K562 (cell line): Measurements from ENCODE around the gene RAB41. TPM values are rescaled to one million over a fixed set of nuclear protein-coding genes. Genes with fewer than 3 reads are reported as not detected.
A peak's percentile ranks its signal among the peaks of the same experiment; 100 is the strongest.

ENCODE experiments used
- ATAC-seq: fragments of 200-7000 bp; cut with Tn5 transposase; 3 replicates; pipeline ENCODE4 v1.9.1; 2020; ENCODE audit warnings: moderate library complexity
- BruUV-seq: library from RNA; stranded (reverse); fragments of 400-500 nt; replicated peaks from 2 replicates; lab custom pipeline; 2021; lab: Mats Ljungman, UMichigan
- CTCF ChIA-PET: fragments of 300-600 bp; formaldehyde crosslinking; extraction: SDS; loops from one replicate; lab custom pipeline; 2021; ENCODE audit warnings: low intra/inter-chr PET ratio; lab: Yijun Ruan, JAX
- POLR2A ChIA-PET: fragments of 300-600, 350-650 bp; sonication (Branson Sonifier 250); formaldehyde crosslinking; extraction: SDS; loops from one replicate; lab custom pipeline; 2021; ENCODE audit warnings: antibody characterized with exemption, inconsistent platforms; lab: Yijun Ruan, JAX
- DNase-seq, 4 experiments: peaks; one replicate each; pipeline versions ENCODE4 v3.0.0 to v3.0.0-alpha.2; 2011 to 2018; ENCODE audit warnings: low spot score in 3 of 4, mixed read lengths in 3 of 4; ENCODE audit errors: extremely low read depth in 1 of 4
- FAIRE-seq: peaks from 2 replicates; lab custom pipeline; 2011; peaks lifted over from hg19 to GRCh38; lab: Jason Lieb, UNC
- H2AFZ ChIP-seq: 2 replicates; pipeline ENCODE4 v1.6.0; 2011; ENCODE audit warnings: low read depth, low read length, control low read depth, inconsistent platforms
- H3K27ac ChIP-seq: fragments of 200-600 bp; 3 replicates; pipeline ENCODE4 v1.8.0; 2011; ENCODE audit warnings: low read depth, mild to moderate bottlenecking, control low read depth, inconsistent platforms, low read length, moderate library complexity, mixed read lengths; ENCODE audit errors: extremely low read depth
- H3K27me3 ChIP-seq, 2 experiments: fragments of 300-600 bp in 1 of 2; 2 replicates in 1 of 2; 3 replicates in 1 of 2; pipeline versions ENCODE4 v1.6.0 to v1.8.0; 2011; ENCODE audit warnings: inconsistent platforms in 2 of 2, low read length in 2 of 2, mild to moderate bottlenecking in 1 of 2, mixed read lengths in 1 of 2, moderate library complexity in 1 of 2; ENCODE audit not compliant: control insufficient read depth in 2 of 2, insufficient read depth in 2 of 2
- H3K36me3 ChIP-seq: fragments of 300-600 bp; 3 replicates; pipeline ENCODE4 v1.8.0; 2011; ENCODE audit warnings: mild to moderate bottlenecking, low read length, inconsistent platforms; ENCODE audit not compliant: control insufficient read depth, insufficient read depth
- H3K4me1 ChIP-seq, 2 experiments: fragments of 200-600 bp in 1 of 2; replicated peaks in 1 of 2; 2 replicates in 1 of 2; 3 replicates in 1 of 2; pipeline versions ENCODE4 v1.5.1 to v1.8.0; 2011; ENCODE audit warnings: inconsistent platforms in 2 of 2, low read length in 2 of 2, mild to moderate bottlenecking in 1 of 2, mixed read lengths in 1 of 2, moderate library complexity in 1 of 2; ENCODE audit not compliant: control insufficient read depth in 2 of 2, insufficient read depth in 2 of 2
- H3K4me2 ChIP-seq: 2 replicates; pipeline ENCODE4 v1.6.1; 2011; ENCODE audit warnings: low read length, control low read depth, inconsistent platforms, mixed read lengths; ENCODE audit not compliant: insufficient read depth
- H3K4me3 ChIP-seq: fragments of 200-600 bp; sonication (generic), shearing (Covaris generic); 2 replicates; pipeline ENCODE4 v1.5.1; 2016; ENCODE audit warnings: control low read depth, inconsistent platforms
- H3K79me2 ChIP-seq: fragments of 200-600 bp; 3 replicates; pipeline ENCODE4 v1.8.0; 2011; ENCODE audit warnings: low read length, inconsistent platforms; ENCODE audit not compliant: control insufficient read depth, insufficient read depth
- H3K9ac ChIP-seq, 2 experiments: 2 replicates each; pipeline versions ENCODE4 v1.6.0 to v1.6.1; 2011; ENCODE audit warnings: low read depth in 2 of 2, low read length in 2 of 2, control low read depth in 1 of 2, inconsistent platforms in 1 of 2, mild to moderate bottlenecking in 1 of 2, mixed read lengths in 1 of 2; ENCODE audit not compliant: insufficient read depth in 1 of 2
- H3K9me1 ChIP-seq: one replicate; pipeline ENCODE4 v1.6.0; 2011; ENCODE audit warnings: inconsistent platforms, mild to moderate bottlenecking, low read length, moderate library complexity; ENCODE audit not compliant: control insufficient read depth, insufficient read depth
- H3K9me3 ChIP-seq: replicated peaks from 2 replicates; pipeline ENCODE4 v1.5.1; 2011; ENCODE audit warnings: low read depth, low read length, inconsistent platforms; ENCODE audit not compliant: control insufficient read depth, insufficient read depth
- H4K20me1 ChIP-seq: replicated peaks from 2 replicates; pipeline ENCODE4 v1.6.1; 2011; ENCODE audit warnings: low read length, inconsistent platforms, mixed read lengths; ENCODE audit not compliant: control insufficient read depth, insufficient read depth
- WGBS: fragments of 100-300 bp; shearing (Covaris generic); methylation state at CpG from one replicate; pipeline ENCODE4 v1.1.6; 2016; ENCODE audit warnings: low coverage, mixed read lengths; ENCODE audit not compliant: insufficient coverage; ENCODE audit errors: missing lambda C conversion rate; 5-methylcytosine and 5-hydroxymethylcytosine counted together
- in situ Hi-C: fragments of 300-500 bp; cut with MboI; formaldehyde crosslinking; loops from 4 replicates; pipeline ENCODE4 v1.15.0; 2018; ENCODE audit warnings: inconsistent platforms, mixed read lengths
- intact Hi-C: fragments of 100-400 bp; cut with micrococcal nuclease; formaldehyde crosslinking; loops from 2 replicates; pipeline ENCODE4 v1.14.2; 2022
- polyA plus RNA-seq, 8 experiments: library from polyadenylated mRNA; depleted of rRNA in 4 of 8; stranded (reverse) in 5 of 8; unstranded in 3 of 8; fragments of >200 nt; fragmentation: Nextera tagmentation in 2 of 8; fragmentation: Illumina TruSeq in 1 of 8; extraction: Ambion mirVana in 2 of 8; extraction: Trizol in 1 of 8; gene quantifications; 2 replicates each; pipeline versions ENCODE4 v1.2.1 to v1.2.3, GENCODE V29; 2011 to 2014; ENCODE audit warnings: inconsistent platforms in 1 of 8, missing spikeins in 1 of 8
- total RNA-seq, 7 experiments: library from RNA; depleted of rRNA in 6 of 7; stranded (reverse); fragments of >200 nt in 6 of 7; fragmentation: Illumina TruSeq in 2 of 7; extraction: Trizol in 2 of 7; gene quantifications; 2 replicates each; pipeline versions ENCODE4 v1.2.1 to v1.2.3, GENCODE V29; 2011 to 2021; ENCODE audit warnings: low replicate concordance in 1 of 7
- TF ChIP-seq, protein P1 (sequence below), 2 experiments: fragments of 150-350 bp in 1 of 2; IDR thresholded peaks; 2 replicates each; pipeline ENCODE4 v1.6.1; 2012 to 2016; ENCODE audit warnings: low read depth in 2 of 2, low read length in 2 of 2, mild to moderate bottlenecking in 1 of 2, moderate library complexity in 1 of 2
- TF ChIP-seq, protein P2 (sequence below), 2 experiments: fragments of 450-650 bp in 1 of 2; sonication (generic) in 1 of 2; formaldehyde crosslinking in 1 of 2; IDR thresholded peaks in 1 of 2; conservative IDR thresholded peaks in 1 of 2; 2 replicates each; pipeline versions ENCODE4 v1.6.1 to v1.8.1; 2016 to 2023; ENCODE audit warnings: mild to moderate bottlenecking in 2 of 2, moderate library complexity in 2 of 2, inconsistent platforms in 1 of 2, missing genetic modification reagents in 1 of 2

The RAB41 gene
- total and polyA plus RNA-seq, 9 of the 15 experiments (the other 6 are each of a cell fraction or from before 2014, with no cell fraction given), result 0.08 TPM; not detected in 8

- POLR2A ChIA-PET, result interaction anchor here (1.2 kb wide), 1 partner anchor 13 kb away, joined by 3 read pairs; no protein-coding TSS in a partner anchor
- CTCF ChIA-PET, result no interaction called here
Measured at GRCh38 chrX:70254063-70254400, 27.9 kb upstream of the RAB41 start.

More at GRCh38 chrX:70254063-70254400, 27.9 kb upstream of the RAB41 start:
- in situ Hi-C loops (no loop called here), intact Hi-C loops (no loop called here)
- H3K4me3 ChIP-seq, result no peak overlapping the region
- no peak overlapping the region for H3K4me2 ChIP-seq
- no TSS peak for BruUV-seq
- no peak overlapping the region for H2AFZ ChIP-seq
- no peaks in the 10 kb centered on the region for H3K36me3 ChIP-seq
- ATAC-seq (no peak), DNase-seq (no peak), FAIRE-seq (no peak)
- no peak overlapping the region for H3K27ac ChIP-seq
- TF ChIP-seq, protein P1, sequence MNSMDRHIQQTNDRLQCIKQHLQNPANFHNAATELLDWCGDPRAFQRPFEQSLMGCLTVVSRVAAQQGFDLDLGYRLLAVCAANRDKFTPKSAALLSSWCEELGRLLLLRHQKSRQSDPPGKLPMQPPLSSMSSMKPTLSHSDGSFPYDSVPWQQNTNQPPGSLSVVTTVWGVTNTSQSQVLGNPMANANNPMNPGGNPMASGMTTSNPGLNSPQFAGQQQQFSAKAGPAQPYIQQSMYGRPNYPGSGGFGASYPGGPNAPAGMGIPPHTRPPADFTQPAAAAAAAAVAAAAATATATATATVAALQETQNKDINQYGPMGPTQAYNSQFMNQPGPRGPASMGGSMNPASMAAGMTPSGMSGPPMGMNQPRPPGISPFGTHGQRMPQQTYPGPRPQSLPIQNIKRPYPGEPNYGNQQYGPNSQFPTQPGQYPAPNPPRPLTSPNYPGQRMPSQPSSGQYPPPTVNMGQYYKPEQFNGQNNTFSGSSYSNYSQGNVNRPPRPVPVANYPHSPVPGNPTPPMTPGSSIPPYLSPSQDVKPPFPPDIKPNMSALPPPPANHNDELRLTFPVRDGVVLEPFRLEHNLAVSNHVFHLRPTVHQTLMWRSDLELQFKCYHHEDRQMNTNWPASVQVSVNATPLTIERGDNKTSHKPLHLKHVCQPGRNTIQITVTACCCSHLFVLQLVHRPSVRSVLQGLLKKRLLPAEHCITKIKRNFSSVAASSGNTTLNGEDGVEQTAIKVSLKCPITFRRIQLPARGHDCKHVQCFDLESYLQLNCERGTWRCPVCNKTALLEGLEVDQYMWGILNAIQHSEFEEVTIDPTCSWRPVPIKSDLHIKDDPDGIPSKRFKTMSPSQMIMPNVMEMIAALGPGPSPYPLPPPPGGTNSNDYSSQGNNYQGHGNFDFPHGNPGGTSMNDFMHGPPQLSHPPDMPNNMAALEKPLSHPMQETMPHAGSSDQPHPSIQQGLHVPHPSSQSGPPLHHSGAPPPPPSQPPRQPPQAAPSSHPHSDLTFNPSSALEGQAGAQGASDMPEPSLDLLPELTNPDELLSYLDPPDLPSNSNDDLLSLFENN (IDR thresholded peaks at IDR 0.05; ENCODE audit: low read depth in 2 of 2, low read length in 2 of 2), result no peak
- TF ChIP-seq, protein P2, sequence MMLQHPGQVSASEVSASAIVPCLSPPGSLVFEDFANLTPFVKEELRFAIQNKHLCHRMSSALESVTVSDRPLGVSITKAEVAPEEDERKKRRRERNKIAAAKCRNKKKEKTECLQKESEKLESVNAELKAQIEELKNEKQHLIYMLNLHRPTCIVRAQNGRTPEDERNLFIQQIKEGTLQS (IDR thresholded peaks at IDR 0.05), result 0 out of 2 replicates have a peak, but pooled peaks have one; percentile 7
- TF ChIP-seq, protein P2 (CRISPR knock-in tag; conservative IDR thresholded peaks at IDR 0.05), result no peak
- H3K27me3 ChIP-seq, result peaks cover 4 to 16% of the 10 kb centered on the region in 2 experiments; a peak in 4 of 5 replicates
- no peaks in the 10 kb centered on the region for H3K9me1 ChIP-seq
- no CpG with 5 or more reads among the region's 1 CpG for WGBS
- no peaks in the 10 kb centered on the region; the same call in 1 of the 2 replicates for H4K20me1 ChIP-seq
- H3K9ac ChIP-seq, result no peak overlapping the region
- no peaks in the 10 kb centered on the region for H3K79me2 ChIP-seq
- H3K9me3 ChIP-seq, result no peaks in the 10 kb centered on the region
- no peaks in the 10 kb centered on the region; a peak in 1 of 5 replicates for H3K4me1 ChIP-seq
